GM18505 (cell line): ENCODE measurements around the gene LMF1.
"Not testable (repeated sequence)": the region's sequence is repeated elsewhere in the genome, so short reads cannot be mapped to it uniquely, and the experiment has no call there.

Experiments
- ATAC-seq: cut with Tn5 transposase; IDR thresholded peaks from one replicate; pipeline ENCODE4 v1.9.1; 2021; ENCODE audit not compliant: unreplicated experiment
- POLR2A ChIP-seq: IDR thresholded peaks from 4 replicates; pipeline ENCODE4 v1.6.1; 2011; ENCODE audit warnings: borderline replicate concordance; ENCODE audit not compliant: insufficient read depth, insufficient read length; ENCODE audit errors: extremely low read depth

Gene LMF1

DNA sequence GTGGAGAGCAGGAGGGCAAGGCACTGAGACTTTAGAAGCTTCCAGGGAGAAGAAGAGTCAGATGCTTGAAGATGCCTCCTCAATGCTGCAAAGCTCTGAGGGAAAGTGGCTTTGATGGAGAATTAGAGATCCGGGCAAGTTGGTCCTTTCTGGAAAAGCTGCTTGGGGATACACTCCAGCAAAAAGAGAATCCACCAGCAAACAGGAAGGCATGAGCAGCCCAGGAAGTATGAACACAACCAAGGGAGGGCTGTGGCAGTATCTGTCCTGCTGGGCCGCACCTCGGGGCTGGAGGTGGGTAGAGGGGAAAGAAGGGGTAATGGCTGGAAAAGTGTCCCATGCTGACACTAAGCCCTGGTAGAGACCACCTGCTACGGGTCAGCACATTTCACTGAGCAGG lies 5.3 kb downstream of the LMF1 start:
- no peak for ATAC-seq

GRCh38 chr16:965036-965395 lies 5.8 kb downstream of the LMF1 start:
- no peak for ATAC-seq
- no peak for TF ChIP-seq POLR2A

More for the DNA sequence above, 5.3 kb downstream of the LMF1 start:
- TF ChIP-seq POLR2A: no peak

- TF ChIP-seq POLR2A: no peak
- no peak for ATAC-seq
Observed at GRCh38 chr16:964356-965035, 6.3 kb downstream of the LMF1 start.

DNA sequence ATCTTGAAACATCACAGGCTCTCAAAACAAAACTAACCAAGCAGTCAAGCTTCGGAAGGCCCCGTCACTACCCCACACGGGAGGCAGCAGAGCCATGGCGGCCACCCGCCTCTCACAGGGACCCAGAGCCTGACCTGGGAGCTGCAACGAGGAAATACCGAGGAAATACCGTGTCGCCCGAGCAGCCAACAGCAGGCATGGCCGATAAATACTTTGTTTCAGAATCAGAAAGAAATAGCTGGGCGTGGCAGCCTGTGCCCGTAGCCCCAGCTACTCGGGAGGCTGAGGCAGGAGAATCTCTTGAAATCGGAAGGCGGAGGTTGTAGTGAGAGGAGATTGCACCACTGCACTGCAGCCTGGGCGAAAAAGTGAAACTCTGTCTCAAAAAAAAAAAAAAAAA lies 6.9 kb downstream of the LMF1 start:
- no peak for TF ChIP-seq POLR2A
- no peak for ATAC-seq

GRCh38 chr16:962901-963814 lies 7.6 kb downstream of the LMF1 start:
- no peak for ATAC-seq
- no peak for TF ChIP-seq POLR2A

DNA sequence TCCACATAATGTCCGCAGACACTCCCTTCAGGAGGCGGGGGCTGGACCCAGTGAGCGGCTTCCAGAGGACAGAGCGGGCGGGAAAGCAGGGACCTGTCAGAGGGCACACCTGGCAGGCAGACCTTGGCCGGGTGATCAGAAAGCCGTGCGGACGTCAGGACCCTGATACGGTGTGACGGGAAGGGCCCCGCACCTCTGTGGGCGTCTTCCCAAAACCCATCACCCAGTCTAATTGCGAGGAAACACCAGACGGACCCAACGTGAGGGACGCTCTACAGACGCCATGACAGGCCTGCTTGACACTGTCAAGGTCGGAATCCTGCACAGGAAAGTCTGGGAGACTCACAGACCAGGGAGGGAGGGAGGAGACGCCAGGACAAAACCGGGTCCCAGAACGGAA lies 8.4 kb downstream of the LMF1 start:
- TF ChIP-seq POLR2A: no peak
- no peak for ATAC-seq

DNA sequence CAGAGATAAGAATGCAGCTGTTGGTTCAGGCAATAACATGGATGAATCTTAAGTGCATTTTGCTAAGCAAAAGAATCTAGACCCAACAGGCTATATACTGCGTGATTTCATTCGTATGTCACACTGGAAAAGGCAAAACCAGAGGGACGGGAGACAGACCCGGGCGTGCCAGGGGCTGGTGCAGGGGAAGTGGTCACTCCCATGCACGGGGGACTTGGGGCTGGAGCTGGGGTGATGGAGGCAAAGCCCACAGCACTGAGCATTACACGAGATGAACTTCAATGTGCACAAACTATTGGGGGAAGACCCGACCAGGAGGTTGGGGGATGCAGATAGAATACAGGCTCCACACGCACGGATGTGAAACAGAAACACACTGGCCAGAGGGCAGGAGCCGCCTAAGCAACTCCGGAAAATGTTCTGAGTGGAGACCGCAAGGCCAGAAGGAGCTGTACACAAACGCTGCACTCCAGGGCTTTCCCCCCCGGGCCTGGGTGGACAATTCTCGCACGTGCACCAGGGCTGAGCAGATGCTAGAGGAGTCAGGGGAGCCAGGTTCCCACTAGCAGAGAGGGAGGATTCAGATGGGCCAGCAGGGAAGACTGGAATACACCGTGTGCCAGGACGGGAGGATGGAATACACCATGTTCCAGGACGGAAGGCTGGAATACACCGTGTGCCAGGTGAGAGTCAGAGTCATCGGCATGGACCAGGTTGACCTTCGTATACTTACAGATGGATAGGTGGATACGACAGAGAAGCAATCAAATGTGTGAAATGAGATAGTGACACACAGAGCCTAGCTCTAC lies 11.3 kb downstream of the LMF1 start:
- TF ChIP-seq POLR2A: no peak
- no peak for ATAC-seq

DNA sequence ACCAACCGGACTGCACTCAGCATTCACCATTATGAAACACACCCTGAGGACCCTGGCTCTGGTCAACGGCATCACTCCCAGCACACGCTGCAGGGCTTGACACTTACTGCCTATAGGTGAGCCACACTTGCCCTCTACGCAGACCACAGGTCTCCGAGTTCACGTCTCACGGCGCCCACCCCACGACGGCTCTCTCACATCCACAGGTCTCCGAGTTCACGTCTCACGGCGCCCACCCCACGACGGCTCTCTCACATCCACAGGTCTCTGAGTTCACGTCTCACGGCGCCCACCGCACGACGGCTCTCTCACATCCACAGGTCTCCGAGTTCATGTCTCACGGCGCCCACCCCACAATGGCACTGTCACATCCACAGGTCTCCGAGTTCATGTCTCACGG lies 15.0 kb downstream of the LMF1 start:
- ATAC-seq: not testable (repeated sequence)

- ATAC-seq: not testable (repeated sequence)
Observed at GRCh38 chr16:953818-954217, 17.0 kb downstream of the LMF1 start.

GRCh38 chr16:952321-952720 lies 18.5 kb downstream of the LMF1 start:
- no peak for TF ChIP-seq POLR2A
- ATAC-seq: no peak

GRCh38 chr16:951660-952301 lies 19.0 kb downstream of the LMF1 start:
- ATAC-seq: no peak
- no peak for TF ChIP-seq POLR2A

- ATAC-seq: not testable (repeated sequence)
Observed at GRCh38 chr16:950733-951573, 19.8 kb downstream of the LMF1 start.

DNA sequence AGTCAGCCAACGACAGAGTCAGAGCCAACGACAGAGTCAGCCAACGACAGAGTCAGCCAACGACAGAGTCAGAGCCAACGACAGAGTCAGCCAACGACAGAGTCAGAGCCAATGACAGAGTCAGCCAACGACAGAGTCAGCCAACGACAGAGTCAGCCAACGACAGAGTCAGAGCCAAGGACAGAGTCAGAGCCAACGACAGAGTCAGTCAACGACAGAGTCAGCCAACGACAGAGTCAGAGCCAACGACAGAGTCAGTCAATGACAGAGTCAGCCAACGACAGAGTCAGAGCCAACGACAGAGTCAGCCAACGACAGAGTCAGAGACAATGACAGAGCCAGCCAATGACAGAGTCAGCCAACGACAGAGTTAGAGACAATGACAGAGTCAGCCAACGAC lies 22.0 kb downstream of the LMF1 start:
- not testable (repeated sequence) for ATAC-seq

- not testable (repeated sequence) for ATAC-seq
Observed at GRCh38 chr16:947922-948303, 22.9 kb downstream of the LMF1 start.
